ENCODE data around the gene TBC1D22A.
"Not testable (repeated sequence)": the region's sequence is repeated elsewhere in the genome, so short reads cannot be mapped to it uniquely, and the experiment has no call there.

The TBC1D22A gene

DNA sequence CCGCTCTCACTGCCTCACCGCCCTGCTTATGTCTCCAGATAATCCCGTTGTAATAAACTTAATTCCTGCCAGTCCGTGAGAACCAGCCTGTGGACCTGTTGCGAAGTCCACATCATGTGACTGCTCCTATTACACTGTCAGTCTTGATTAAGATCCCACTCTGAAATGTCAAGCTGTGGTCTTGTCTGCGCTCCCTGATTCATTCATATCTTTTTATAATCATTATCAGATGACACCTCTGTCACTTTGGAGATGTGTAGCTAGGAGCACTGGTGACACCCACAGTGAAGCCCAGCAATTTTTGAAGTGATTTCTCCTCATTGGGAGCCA lies 377.3 kb downstream of the TBC1D22A start:
- H3K4me1 ChIP-seq (ENCODE audit: control insufficient read depth, insufficient read depth, low read length, poor library complexity, severe bottlenecking) = no peaks in the 10 kb centered on the region
- H3K9me3 ChIP-seq (ENCODE audit: control insufficient read depth, low read length) = no peaks in the 10 kb centered on the region
- no peak overlapping the region for H3K4me3 ChIP-seq (ENCODE audit: insufficient read depth, low read depth, low read length, poor library complexity, severe bottlenecking)
- no peak overlapping the region for H3K27ac ChIP-seq (ENCODE audit: insufficient read depth, low read length, poor library complexity, severe bottlenecking)
- no peaks in the 10 kb centered on the region for H3K27me3 ChIP-seq (replicated peaks; ENCODE audit: control insufficient read depth, insufficient read depth, low read length, poor library complexity, severe bottlenecking)
- no peaks in the 10 kb centered on the region for H3K36me3 ChIP-seq (ENCODE audit: control insufficient read depth, insufficient read depth, low read length)
- DNase-seq = no peak

DNA sequence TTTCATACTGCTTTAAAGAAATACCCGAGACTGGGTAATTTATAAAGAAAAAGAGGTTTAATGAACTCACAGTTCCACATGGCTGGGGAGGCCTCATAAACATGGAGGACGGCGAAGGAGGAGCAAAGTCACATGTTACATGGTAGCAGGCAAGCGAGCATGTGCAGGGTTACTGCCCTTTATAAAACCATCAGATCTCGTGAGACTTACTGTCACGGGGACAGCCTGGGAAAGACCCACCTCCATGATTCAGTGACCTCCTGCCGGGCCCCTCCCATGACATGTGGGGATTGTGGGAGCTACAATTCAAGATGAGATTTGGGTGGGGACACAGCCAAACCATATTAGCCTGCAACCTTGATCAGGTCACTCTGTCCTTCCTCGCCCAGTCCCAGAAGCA lies 378.5 kb downstream of the TBC1D22A start:
- H3K9me3 ChIP-seq (ENCODE audit: control insufficient read depth, low read length); H3K27ac ChIP-seq (ENCODE audit: insufficient read depth, low read length, poor library complexity, severe bottlenecking); H3K27me3 ChIP-seq (replicated peaks; ENCODE audit: control insufficient read depth, insufficient read depth, low read length, poor library complexity, severe bottlenecking); DNase-seq; H3K4me1 ChIP-seq (ENCODE audit: control insufficient read depth, insufficient read depth, low read length, poor library complexity, severe bottlenecking); H3K36me3 ChIP-seq (ENCODE audit: control insufficient read depth, insufficient read depth, low read length); H3K4me3 ChIP-seq (ENCODE audit: insufficient read depth, low read depth, low read length, poor library complexity, severe bottlenecking): not testable (repeated sequence)

DNA sequence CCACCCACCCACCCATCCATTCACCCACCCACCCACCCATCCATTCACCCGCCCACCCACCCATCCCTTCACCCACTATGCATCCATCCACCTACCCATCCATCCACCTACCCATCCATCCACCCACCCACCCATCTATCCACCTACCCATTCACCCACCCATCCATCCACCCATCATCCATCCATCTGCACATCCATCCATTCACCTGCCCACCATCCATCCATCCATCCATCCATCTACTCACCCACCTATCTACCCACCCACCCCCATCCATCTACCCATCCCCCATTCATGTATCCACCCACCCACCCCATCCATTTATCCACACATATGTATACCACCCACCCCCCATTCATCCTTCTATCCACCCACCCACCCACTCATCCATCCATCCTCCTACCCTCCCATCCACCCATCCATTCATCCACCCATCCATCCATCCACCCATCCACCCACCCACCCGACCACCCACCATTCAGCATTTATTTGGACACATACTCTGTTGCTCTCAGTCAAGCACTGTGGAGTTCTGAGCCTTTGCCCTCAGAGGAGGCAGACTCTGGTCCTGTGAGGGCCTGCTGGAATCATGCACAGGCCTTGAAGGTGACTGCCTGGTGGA lies 380.1 kb downstream of the TBC1D22A start:
- Histone ChIP-seq H3K27me3 (replicated peaks; ENCODE audit: control insufficient read depth, insufficient read depth, low read length, poor library complexity, severe bottlenecking) (no peaks in the 10 kb centered on the region), H3K27ac (ENCODE audit: insufficient read depth, low read length, poor library complexity, severe bottlenecking) (no peak overlapping the region), H3K4me1 (ENCODE audit: control insufficient read depth, insufficient read depth, low read length, poor library complexity, severe bottlenecking) (no peaks in the 10 kb centered on the region), H3K9me3 (ENCODE audit: control insufficient read depth, low read length) (no peaks in the 10 kb centered on the region), H3K4me3 (ENCODE audit: insufficient read depth, low read depth, low read length, poor library complexity, severe bottlenecking) (no peak overlapping the region), H3K36me3 (ENCODE audit: control insufficient read depth, insufficient read depth, low read length) (no peaks in the 10 kb centered on the region)
- no peak for DNase-seq

DNA sequence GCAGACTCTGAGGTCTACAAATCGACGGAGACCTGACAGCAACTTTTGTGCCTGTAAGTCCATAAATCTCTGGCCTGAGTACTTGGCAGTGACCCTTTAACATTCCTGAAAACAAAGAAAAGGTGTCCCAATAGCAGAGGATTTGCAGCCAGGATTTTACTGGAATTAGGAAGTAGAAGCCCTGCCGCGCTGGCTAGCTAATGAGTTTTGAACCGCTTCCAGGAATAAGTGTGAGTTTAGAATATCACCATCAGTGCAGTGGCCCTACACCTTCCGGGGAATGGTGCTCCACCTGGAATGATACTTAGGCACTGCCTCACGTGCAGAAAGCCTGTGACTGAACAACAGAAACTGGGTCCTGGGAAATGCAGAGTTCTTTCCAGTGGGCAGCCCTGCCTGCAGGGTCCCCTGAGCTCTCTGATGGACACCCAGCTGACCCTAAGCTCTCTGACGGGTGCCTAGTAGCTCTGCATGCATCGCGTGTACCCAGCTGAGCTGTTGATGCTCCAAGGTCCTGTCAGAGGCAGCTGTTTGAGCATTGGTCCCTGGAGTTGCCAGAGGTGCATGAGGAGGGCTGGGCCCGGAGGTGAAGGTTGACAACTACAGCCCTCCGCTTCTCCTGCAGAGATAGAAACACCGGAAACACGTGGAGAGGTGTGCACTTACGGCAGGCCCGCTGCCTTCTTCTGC lies 380.9 kb downstream of the TBC1D22A start:
- H3K4me3 ChIP-seq (ENCODE audit: insufficient read depth, low read depth, low read length, poor library complexity, severe bottlenecking) = no peak overlapping the region
- no peak for DNase-seq
- H3K4me1 ChIP-seq (ENCODE audit: control insufficient read depth, insufficient read depth, low read length, poor library complexity, severe bottlenecking) = no peaks in the 10 kb centered on the region
- H3K27ac ChIP-seq (ENCODE audit: insufficient read depth, low read length, poor library complexity, severe bottlenecking) = no peak overlapping the region
- H3K9me3 ChIP-seq (ENCODE audit: control insufficient read depth, low read length) = no peaks in the 10 kb centered on the region
- H3K27me3 ChIP-seq (replicated peaks; ENCODE audit: control insufficient read depth, insufficient read depth, low read length, poor library complexity, severe bottlenecking) = no peaks in the 10 kb centered on the region
- no peaks in the 10 kb centered on the region for H3K36me3 ChIP-seq (ENCODE audit: control insufficient read depth, insufficient read depth, low read length)

DNA sequence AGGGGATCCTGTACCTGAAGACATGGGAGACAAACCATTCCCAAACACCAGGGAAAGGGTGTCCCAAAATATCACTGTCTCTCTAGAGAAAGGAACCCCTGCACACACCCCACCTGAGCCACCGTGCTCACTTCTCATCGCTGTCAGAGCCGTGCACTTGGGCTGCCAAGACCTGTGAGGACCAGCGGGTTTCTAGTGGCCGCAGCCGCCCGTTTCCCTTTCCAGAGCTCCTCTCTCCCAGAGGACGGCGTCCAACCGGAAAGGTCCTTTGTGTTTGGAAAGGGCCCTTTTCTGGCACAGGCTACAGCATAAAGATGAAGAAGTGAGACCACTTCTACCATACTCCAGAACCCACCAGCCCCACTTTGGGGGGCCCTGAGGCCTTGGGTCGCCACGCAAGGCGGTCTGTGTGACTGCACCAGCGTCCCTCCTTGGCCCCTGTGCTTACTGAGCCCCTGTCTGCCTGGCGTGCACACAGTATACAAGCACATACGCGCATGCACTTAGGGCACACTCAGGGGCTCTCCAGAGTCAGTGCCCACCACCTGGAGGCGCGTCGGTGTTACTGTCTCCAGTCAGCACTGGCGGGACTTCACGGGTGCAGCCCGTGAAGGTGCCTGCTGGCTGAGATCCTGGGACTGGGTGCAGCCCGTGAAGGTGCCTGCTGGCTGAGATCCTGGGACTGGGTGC lies 381.8 kb downstream of the TBC1D22A start:
- Histone ChIP-seq H3K27me3 (replicated peaks; ENCODE audit: control insufficient read depth, insufficient read depth, low read length, poor library complexity, severe bottlenecking) (no peaks in the 10 kb centered on the region), H3K27ac (ENCODE audit: insufficient read depth, low read length, poor library complexity, severe bottlenecking) (no peak overlapping the region), H3K4me1 (ENCODE audit: control insufficient read depth, insufficient read depth, low read length, poor library complexity, severe bottlenecking) (no peaks in the 10 kb centered on the region), H3K4me3 (ENCODE audit: insufficient read depth, low read depth, low read length, poor library complexity, severe bottlenecking) (no peak overlapping the region), H3K36me3 (ENCODE audit: control insufficient read depth, insufficient read depth, low read length) (no peaks in the 10 kb centered on the region), H3K9me3 (ENCODE audit: control insufficient read depth, low read length) (no peaks in the 10 kb centered on the region)
- no peak for DNase-seq

DNA sequence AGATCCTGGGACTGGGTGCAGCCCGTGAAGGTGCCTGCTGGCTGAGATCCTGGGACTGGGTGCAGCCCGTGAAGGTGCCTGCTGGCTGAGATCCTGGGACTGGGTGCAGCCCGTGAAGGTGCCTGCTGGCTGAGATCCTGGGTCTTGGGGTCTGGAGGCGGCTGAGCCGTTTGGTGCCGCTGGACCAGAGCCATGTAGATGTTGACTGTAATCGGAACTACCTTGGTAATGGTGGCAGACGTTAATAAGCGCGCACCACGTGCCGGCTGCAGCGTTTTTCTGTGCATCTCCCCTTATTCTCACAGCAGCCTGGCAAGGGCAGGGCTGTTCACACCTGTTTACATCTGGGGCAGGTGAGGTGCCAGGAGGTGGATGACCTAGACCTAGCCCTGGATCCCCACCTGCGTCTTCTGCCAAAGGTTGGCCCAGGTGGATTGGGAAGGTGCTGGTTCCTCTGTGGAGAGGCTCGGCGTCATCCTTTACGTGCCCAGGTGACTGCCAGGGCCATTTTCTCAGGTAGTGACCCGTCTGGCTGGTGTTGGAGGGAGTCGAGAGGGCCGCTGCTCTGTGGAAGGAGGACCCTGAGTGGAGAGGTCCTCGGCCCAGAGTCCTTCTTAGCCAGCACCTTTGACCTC lies 382.5 kb downstream of the TBC1D22A start:
- DNase-seq = no peak
- H3K27me3 ChIP-seq (replicated peaks; ENCODE audit: control insufficient read depth, insufficient read depth, low read length, poor library complexity, severe bottlenecking) = no peaks in the 10 kb centered on the region
- no peak overlapping the region for H3K27ac ChIP-seq (ENCODE audit: insufficient read depth, low read length, poor library complexity, severe bottlenecking)
- H3K36me3 ChIP-seq (ENCODE audit: control insufficient read depth, insufficient read depth, low read length) = no peaks in the 10 kb centered on the region
- no peaks in the 10 kb centered on the region for H3K4me1 ChIP-seq (ENCODE audit: control insufficient read depth, insufficient read depth, low read length, poor library complexity, severe bottlenecking)
- H3K4me3 ChIP-seq (ENCODE audit: insufficient read depth, low read depth, low read length, poor library complexity, severe bottlenecking) = no peak overlapping the region
- no peaks in the 10 kb centered on the region for H3K9me3 ChIP-seq (ENCODE audit: control insufficient read depth, low read length)

DNA sequence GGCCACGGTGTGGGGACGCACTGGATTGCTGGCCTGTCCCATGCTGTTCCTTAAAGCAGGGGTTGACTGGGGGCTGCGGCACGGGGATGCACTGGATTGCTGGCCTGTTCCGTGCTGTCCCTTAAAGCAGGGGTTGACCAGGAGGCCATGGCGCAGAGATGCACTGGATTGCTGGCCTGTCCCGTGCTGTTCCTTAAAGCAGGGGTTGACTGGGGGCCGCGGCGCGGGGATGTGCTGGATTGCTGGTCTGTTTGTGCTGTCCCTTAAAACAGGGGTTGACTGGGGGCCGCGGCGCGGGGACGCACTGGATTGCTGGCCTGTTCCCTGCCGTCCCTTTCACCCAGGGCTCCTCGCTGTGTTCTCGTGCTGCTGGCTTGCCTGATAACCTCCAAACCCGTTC lies 383.4 kb downstream of the TBC1D22A start:
- Histone ChIP-seq H3K27me3 (replicated peaks; ENCODE audit: control insufficient read depth, insufficient read depth, low read length, poor library complexity, severe bottlenecking) (no peaks in the 10 kb centered on the region), H3K27ac (ENCODE audit: insufficient read depth, low read length, poor library complexity, severe bottlenecking) (no peak overlapping the region), H3K36me3 (ENCODE audit: control insufficient read depth, insufficient read depth, low read length) (no peaks in the 10 kb centered on the region), H3K9me3 (ENCODE audit: control insufficient read depth, low read length) (no peaks in the 10 kb centered on the region), H3K4me1 (ENCODE audit: control insufficient read depth, insufficient read depth, low read length, poor library complexity, severe bottlenecking) (no peaks in the 10 kb centered on the region), H3K4me3 (ENCODE audit: insufficient read depth, low read depth, low read length, poor library complexity, severe bottlenecking) (no peak overlapping the region)
- DNase-seq = no peak

DNA sequence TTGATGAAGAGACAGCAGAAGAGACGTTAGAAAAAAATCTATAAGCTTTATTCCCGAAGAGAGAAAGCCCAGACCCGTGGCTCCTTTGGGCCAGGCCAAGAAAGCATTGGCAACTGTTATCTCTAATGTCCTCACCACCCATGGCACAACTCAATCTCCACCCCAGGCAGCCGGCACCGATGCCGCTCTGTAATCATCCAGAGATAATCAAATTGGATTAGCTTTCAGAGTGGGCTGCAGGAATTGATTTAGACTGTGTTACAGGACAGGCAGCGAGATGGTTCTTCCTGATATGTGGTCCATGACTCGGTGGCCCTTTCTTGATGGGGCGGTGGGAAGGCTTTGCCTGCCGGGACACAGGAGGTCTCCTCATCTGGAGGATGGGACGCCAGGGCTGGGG lies 383.9 kb downstream of the TBC1D22A start:
- no peak overlapping the region for H3K4me3 ChIP-seq (ENCODE audit: insufficient read depth, low read depth, low read length, poor library complexity, severe bottlenecking)
- no peak for DNase-seq
- no peaks in the 10 kb centered on the region for H3K36me3 ChIP-seq (ENCODE audit: control insufficient read depth, insufficient read depth, low read length)
- H3K27ac ChIP-seq (ENCODE audit: insufficient read depth, low read length, poor library complexity, severe bottlenecking) = no peak overlapping the region
- H3K27me3 ChIP-seq (replicated peaks; ENCODE audit: control insufficient read depth, insufficient read depth, low read length, poor library complexity, severe bottlenecking) = no peaks in the 10 kb centered on the region
- no peaks in the 10 kb centered on the region for H3K4me1 ChIP-seq (ENCODE audit: control insufficient read depth, insufficient read depth, low read length, poor library complexity, severe bottlenecking)
- no peaks in the 10 kb centered on the region for H3K9me3 ChIP-seq (ENCODE audit: control insufficient read depth, low read length)

DNA sequence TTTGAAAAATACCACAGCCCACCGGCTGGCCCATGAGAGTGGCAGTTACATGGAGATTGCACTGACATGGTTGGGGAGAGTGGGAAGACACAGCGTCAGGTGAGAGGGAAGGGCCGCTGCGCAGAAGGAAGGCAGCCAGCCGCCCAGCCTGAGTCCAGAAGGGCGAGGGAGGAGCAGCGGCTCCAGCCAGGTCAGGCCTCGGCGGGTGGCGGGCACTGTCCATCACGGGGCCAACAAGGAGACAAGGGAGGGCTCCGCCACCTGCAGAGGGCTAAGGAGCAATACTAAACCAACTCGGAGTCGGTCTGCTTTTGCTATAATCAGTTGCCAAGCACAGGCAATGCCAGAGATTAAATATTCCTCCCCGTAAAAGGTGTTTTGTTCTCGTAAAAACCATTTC lies 384.5 kb downstream of the TBC1D22A start:
- DNase-seq = no peak
- Histone ChIP-seq H3K27me3 (replicated peaks; ENCODE audit: control insufficient read depth, insufficient read depth, low read length, poor library complexity, severe bottlenecking) (no peaks in the 10 kb centered on the region), H3K4me1 (ENCODE audit: control insufficient read depth, insufficient read depth, low read length, poor library complexity, severe bottlenecking) (no peaks in the 10 kb centered on the region), H3K27ac (ENCODE audit: insufficient read depth, low read length, poor library complexity, severe bottlenecking) (no peak overlapping the region), H3K9me3 (ENCODE audit: control insufficient read depth, low read length) (no peaks in the 10 kb centered on the region), H3K36me3 (ENCODE audit: control insufficient read depth, insufficient read depth, low read length) (no peaks in the 10 kb centered on the region), H3K4me3 (ENCODE audit: insufficient read depth, low read depth, low read length, poor library complexity, severe bottlenecking) (no peak overlapping the region)

DNA sequence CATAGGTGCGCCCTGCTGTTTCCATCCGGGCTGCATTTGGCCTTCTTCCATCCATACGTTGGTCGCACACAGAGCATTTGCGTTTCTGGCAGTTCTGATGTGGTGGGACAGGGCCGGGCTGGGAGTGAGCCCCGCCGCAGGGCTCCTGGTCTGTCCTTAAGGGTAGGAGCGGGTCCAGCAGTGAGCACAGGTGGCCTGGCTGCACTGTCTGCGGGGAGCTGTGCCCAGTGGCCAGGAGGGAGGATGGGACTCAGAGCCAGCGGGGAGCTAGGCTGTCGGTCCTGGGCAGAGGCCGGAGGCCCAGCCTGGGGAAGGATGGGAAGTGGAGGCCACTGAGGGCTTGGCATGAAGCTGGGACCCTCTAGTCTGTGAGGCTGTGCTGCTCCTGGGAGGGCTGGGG lies 385.1 kb downstream of the TBC1D22A start:
- Histone ChIP-seq H3K27ac (ENCODE audit: insufficient read depth, low read length, poor library complexity, severe bottlenecking) (no peak overlapping the region), H3K4me1 (ENCODE audit: control insufficient read depth, insufficient read depth, low read length, poor library complexity, severe bottlenecking) (no peaks in the 10 kb centered on the region), H3K9me3 (ENCODE audit: control insufficient read depth, low read length) (no peaks in the 10 kb centered on the region), H3K27me3 (replicated peaks; ENCODE audit: control insufficient read depth, insufficient read depth, low read length, poor library complexity, severe bottlenecking) (no peaks in the 10 kb centered on the region), H3K4me3 (ENCODE audit: insufficient read depth, low read depth, low read length, poor library complexity, severe bottlenecking) (no peak overlapping the region), H3K36me3 (ENCODE audit: control insufficient read depth, insufficient read depth, low read length) (no peaks in the 10 kb centered on the region)
- DNase-seq = no peak

All from effector memory CD4-positive, alpha-beta T cell (primary cell).